ENCODE results near the gene VAPB.
"Not testable (repeated sequence)": the region's sequence is repeated elsewhere in the genome, so short reads cannot be mapped to it uniquely, and the experiment has no call there.

VAPB gene, protein sequence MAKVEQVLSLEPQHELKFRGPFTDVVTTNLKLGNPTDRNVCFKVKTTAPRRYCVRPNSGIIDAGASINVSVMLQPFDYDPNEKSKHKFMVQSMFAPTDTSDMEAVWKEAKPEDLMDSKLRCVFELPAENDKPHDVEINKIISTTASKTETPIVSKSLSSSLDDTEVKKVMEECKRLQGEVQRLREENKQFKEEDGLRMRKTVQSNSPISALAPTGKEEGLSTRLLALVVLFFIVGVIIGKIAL

DNA sequence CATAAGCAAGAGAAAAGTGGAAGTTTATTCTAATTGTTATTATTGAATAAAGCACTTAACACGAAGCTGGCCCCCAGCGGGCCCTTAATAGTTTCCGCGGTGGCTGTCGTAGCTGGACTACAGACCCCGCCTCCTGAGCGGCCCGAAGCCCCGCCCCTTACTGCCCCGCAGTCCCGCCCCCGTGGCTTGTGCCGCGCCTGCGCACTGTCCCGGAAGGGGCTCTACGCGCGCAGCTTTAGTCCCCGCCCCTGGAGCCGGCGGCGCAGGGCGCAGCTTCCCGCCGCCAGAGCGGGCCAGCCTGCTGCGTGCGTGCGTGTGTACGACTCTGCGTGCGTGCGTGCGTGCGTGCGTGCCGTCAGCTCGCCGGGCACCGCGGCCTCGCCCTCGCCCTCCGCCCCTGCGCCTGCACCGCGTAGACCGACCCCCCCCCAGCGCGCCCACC, at the start of gene VAPB:
TSS of gene VAPB (plus strand) at position 348 of the 442 bp plus-strand sequence. CDS start 231 bp downstream, outside the sequence.
- in situ Hi-C loops (cut with MboI; ENCODE audit: low sequenced_read_pairs) = no loop called here

DNA sequence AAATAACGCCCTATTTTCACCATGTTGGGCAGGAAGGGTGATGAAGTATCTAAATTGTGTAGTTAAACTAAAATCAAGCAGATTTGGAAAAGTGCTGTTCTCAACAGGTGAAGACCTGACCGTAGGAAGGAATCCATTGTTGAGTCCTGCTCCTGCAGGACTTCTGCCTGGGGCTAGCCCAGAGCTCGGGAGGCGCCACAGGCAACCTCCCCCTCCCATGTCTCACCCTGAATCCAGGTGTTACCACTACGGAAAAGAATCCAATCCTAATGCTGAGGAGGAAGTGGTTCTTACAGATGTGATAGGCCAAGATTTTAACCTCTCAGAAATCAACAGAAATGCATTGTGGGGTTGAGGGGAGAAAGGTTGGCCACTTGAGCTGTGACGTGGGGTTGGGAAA, 49.3 kb upstream of the VAPB start:
- in situ Hi-C loops (cut with MboI; ENCODE audit: low sequenced_read_pairs) = no loop called here

DNA sequence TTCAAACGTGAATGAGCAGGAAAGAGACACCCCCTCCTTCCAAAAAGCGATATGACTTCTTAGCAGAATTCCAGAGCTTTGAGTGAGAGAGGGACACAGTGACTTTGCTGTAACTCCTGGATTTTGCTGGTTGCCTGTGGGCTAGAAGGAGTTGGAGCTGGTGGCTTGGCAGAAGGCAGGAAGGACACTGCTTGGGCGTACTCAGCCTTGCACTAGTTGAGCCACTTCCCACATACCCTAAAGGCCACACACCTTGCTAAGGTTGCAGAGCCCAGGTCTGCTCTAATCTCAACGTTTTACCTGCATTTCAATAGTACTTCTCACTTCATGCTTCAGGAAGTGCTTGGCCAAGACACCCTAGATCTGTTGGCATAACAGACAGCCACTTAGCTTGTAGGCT, 48.9 kb upstream of the VAPB start:
- in situ Hi-C loops (cut with MboI; ENCODE audit: low sequenced_read_pairs) = no loop called here

DNA sequence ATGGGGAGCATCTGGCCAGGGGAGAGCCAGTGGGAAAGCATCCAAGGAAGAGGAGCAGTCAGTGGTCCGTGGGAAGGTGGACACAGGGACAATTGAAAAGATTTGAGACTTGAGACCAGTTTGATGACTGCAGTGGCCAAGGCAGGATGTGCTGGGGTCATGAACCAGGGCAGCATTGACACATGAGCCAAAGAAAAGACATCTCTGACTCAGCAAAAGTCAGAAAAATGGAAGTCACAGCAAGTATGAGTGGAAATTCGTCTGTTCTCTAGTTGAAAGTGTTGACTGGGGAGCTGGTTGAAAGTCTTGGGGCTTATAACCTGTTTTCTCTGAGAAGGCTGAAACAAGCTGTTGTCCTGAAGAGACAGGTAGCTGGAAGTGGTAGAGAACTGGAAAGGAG, 48.2 kb upstream of the VAPB start:
- in situ Hi-C loops (cut with MboI; ENCODE audit: low sequenced_read_pairs) = no loop called here

DNA sequence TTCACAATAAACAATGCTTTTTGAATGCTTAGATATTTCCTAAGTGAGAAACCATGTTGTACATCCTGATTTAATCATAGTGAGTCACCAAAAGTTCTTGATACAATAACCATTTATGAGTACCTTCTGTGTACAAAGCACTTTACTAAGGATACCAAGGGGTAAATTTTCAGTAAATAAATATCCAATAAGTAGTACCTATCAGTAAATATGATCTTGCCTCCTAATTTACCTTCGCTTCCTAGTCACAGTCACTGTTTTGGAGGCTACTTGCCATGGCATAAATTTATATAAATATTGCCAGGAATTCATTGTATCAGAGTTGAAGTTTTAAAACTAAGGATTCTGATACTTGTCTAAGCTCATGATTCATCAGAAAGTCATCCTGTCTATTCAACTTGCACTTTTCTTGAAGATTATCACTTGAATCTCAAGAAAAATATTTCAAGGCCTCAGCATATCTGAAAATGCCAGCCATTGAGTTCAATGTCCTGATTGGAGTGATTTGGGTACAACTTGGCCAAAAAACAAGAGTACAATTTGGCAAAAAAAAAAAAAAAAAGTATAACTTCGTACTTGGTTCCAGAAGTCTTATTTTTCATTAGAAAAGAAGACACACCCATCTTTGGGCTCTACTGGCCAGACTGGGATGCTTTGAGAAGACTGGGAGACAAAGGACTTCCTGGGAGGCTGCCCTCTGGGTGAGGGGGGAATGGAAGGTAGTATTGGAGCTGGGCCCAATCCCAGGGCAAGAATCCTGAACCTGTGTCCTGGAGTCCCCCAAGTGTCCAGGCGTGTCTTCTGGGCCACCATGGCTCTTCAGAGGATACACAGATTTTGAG, 46.7 kb upstream of the VAPB start:
- in situ Hi-C loops (cut with MboI; ENCODE audit: low sequenced_read_pairs) = no loop called here

DNA sequence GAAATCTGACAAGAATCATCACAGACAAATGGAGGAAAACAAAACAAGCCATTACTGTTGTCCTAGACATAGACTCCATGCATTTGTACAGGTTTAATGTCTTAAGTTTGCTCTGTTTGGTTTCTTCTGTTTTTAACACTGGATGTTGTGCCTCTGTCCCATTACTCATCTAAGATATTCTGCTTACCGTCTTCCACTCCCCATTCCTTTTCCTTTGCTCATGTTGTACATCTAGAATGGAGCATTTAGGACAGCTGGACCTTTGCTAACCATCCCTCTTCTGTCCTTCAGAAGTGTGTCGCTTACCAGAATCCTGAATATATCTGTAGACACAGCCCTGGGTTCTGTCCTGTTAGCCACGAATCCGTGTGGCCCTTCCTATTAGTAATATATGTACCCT, 44.3 kb upstream of the VAPB start:
- in situ Hi-C loops (cut with MboI; ENCODE audit: low sequenced_read_pairs) = no loop called here

DNA sequence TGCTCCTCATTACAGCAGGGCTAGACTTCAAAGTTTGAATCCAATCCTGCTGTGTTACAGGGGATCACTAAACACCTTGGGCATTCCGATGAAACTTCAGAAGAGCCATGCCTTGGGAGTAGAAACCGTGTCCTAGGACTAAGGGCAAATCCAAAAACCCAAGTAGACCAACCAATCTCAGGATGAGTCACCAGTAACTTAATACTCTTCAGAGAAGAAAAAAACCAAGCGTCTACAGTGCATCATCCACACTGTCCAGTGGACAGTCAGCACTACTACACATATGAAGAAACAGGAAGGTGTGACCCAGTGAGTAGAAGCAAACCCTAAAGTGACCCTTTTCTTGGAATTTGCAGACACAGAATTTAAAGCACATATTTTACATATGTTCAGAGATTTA, 39.5 kb upstream of the VAPB start:
- in situ Hi-C loops (cut with MboI; ENCODE audit: low sequenced_read_pairs) = no loop called here

DNA sequence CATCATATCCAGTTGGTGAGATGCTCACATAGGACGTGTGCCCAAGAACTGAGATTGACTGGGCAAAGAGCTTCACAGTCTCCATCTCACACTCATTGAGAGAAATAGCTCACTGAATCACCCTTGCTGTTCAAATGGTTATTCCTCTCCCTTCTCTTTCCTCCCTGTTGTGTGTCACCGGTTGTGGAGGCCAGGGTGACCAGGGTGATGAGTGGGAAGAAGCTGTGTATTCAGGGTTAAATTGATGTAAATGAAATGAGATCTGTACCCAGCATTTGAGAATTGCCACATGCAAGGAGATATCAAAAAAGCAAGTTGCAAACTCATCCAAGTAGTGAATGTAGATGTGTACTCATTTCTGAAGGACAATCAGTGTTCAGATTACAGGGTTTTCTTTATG, 36.6 kb upstream of the VAPB start:
- in situ Hi-C loops (cut with MboI; ENCODE audit: low sequenced_read_pairs) = no loop called here

DNA sequence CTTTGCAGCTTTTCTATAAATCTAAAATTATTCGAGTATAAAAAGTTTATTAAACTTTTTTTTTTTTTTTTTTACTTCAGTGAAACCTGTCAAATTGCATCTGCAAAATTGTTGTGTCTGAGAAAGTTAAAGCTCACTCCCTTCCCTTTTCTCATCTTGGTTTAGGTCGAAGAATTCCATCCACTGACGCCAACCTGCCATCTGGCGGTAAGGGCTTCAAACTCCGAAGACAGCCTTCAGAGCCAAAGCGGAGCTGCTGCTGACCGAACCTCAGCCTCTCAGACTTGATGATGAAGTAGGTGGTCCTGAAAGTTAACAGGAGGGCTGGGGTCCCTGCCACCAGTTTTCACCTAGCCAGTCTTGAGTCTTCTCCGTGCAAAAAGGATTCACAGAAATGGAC, 29.6 kb upstream of the VAPB start:
- in situ Hi-C loops (cut with MboI; ENCODE audit: low sequenced_read_pairs) = no loop called here

DNA sequence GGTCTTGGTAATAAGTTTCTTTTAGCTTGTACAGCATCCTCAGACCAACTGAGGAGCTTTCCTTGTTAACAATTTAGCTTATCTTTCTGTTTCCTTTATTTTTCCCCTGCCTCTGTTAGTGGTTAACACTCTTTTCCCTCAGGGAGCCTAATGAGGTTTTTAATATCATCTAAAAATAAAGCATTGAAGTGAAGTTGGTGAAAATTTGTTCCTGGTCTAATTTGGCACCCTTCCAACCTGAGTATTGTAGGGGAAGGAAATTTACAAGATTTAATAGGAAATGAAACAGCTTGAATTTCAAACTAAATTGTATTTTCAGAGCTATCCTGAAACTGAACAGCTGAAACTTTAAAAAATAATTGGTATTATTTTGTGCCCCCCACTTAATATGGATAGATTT, 28.1 kb upstream of the VAPB start:
- in situ Hi-C loops (cut with MboI; ENCODE audit: low sequenced_read_pairs) = no loop called here

DNA sequence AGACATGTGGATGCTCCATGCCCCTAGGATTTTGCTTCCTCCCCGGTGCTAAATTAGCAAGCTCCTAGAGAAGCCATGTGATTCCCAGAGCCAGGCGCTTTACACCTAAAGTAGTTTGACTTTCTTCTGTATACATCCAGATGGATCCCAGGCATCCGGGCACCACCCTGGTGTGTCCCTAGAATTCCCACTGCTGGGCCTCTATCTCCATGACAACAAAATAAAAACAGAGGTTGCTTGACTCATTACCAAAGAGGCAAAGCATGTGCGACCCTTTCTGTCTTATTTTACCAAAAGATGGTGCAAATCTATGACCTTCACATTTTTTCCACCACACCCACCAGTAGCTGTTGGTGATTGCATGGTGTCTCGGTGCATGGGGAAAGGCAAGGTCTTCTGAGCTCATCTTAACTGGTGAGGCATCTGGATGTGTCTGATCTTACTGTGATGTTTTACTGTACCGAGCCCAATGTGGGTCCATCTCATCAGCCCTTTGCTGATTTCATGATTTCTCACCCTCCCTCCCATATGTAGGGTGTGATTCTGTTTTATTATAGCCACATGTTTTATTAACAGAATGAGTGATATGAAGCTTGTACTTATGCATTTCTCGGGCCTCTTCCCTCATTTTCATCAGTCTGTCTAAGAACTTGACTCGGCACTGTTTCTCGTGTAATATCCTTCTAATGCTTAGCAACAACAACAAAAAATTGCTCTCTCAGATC, 27.4 kb upstream of the VAPB start:
- in situ Hi-C loops (cut with MboI; ENCODE audit: low sequenced_read_pairs) = no loop called here

DNA sequence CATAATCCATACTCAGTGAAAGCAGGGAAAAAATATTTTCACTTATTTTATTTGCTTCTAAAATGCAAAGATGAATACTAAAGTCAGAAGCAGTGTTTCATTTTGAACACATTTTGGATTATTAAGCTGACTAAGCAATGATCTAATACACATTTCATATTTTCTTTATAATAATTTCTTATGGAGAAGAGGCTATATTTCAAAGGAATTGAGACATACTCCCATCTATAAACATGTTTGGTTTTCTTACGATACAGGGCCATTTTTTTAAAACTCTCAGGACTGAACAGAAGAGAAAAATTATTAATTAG, 26.9 kb upstream of the VAPB start:
- in situ Hi-C loops (cut with MboI; ENCODE audit: low sequenced_read_pairs) = no loop called here

DNA sequence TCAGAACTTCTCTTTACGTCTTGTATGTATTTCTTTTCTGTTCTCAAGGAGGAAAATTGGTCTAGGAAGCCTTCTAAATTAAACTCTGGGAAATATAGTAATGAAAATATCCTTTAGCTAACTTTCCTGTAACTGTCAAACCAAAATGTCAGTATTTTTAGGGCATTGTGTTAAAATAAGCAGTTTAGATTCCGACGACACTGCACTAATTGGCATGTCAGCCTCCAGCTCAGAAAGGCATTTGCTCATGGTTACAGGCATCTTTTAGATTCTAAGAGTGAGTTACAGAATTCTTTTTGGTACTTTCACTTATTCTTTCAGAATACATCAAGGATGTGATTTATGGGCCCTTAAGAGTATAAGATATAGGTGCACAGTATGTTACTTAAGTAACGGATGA, 26.1 kb upstream of the VAPB start:
- in situ Hi-C loops (cut with MboI; ENCODE audit: low sequenced_read_pairs) = no loop called here

DNA sequence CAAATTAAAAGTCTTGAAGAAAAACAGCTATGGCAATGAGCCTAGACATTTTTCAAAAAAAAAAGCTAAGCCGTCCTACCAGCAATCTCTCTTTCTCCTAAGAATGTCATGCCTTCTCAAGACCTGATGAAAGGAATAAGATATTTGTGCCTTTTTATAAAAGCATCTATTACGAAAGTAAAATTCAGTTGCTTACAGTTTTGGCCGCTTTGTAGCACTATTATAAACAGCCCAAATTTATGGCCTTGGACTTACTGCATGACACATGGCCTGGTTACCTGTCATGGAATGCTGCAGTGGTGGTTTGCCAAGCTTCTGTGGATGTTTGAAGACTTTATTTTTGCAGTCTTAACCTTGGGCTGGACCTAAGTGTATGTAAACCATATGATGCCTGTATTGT, 22.2 kb upstream of the VAPB start:
- in situ Hi-C loops (cut with MboI; ENCODE audit: low sequenced_read_pairs) = no loop called here

DNA sequence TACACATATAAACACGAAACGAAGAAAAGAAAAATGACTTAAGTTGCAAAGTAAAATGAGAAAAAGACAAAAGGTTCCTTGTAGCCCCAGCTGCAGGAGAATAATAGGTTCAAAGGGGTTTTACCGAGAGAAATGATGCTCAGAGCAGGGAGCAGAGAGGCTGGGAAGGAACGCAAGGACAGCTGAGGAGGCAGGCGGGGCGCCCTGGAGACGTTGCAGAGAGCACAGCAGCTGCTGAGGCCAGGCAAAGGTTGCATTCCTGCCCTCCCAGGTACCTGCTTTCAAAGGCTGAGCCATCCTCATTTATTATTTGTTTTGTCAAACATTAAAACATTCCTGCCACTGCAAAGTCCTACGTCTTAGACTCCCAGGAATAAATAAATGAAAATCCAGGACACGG, 16.2 kb upstream of the VAPB start:
- in situ Hi-C loops (cut with MboI; ENCODE audit: low sequenced_read_pairs) = no loop called here

DNA sequence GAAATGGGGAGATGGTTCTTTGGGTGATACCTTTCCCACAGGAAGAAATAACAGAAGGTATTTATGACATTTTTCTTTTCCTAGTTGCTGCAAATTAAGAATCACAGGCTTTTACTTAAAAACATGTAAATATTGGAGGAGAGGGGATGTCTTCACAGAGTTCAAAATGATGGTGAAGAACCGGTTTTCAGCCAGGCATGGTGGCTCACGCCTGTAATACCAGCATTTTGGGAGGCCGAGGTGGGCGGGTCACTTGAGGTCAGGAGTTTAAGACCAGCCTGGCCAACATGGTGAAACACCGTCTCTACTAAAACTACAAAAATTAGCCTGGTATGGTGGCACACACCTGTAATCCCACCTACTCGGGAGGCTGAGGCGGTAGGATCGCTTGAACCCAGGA, 15.7 kb upstream of the VAPB start:
- in situ Hi-C loops (cut with MboI; ENCODE audit: low sequenced_read_pairs) = not testable (repeated sequence)

DNA sequence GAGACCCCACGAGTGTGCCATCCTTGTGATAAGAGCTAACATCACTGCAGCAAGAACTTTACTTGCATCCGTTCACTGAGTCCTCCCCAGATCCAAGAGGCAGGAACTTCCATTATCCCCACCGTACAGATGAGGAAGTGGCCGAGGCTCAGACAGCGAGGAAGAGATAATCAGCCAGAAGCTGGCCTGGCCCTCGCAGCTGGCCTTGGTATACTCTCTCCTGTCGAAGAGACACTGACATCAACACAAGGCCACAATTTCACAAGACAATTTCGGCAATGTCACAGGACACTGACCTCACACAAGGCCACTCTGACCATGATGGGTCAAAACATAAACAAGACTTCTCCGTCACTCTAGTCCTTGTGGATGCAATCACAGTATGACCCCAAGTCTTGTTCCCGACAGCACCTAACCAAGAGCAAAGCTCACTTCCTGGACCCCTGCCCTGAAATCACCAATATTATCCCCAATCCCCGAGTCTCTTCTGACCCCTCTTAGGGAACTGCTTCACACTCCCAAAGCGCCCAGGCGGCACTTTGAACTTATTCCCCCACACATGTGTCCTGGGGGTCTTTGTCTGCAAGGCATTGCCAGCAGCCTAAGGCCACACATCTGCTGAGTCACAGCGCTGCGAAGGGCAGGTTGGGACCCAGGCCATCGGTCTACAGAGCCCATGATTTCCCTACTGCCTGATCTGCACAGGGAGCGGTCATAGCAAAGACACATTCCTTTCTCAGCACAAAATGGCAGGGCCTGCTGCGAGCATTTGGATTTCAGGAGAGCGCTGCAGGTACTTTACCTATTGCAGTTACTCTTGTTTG, 14.8 kb upstream of the VAPB start:
- in situ Hi-C loops (cut with MboI; ENCODE audit: low sequenced_read_pairs) = no loop called here

DNA sequence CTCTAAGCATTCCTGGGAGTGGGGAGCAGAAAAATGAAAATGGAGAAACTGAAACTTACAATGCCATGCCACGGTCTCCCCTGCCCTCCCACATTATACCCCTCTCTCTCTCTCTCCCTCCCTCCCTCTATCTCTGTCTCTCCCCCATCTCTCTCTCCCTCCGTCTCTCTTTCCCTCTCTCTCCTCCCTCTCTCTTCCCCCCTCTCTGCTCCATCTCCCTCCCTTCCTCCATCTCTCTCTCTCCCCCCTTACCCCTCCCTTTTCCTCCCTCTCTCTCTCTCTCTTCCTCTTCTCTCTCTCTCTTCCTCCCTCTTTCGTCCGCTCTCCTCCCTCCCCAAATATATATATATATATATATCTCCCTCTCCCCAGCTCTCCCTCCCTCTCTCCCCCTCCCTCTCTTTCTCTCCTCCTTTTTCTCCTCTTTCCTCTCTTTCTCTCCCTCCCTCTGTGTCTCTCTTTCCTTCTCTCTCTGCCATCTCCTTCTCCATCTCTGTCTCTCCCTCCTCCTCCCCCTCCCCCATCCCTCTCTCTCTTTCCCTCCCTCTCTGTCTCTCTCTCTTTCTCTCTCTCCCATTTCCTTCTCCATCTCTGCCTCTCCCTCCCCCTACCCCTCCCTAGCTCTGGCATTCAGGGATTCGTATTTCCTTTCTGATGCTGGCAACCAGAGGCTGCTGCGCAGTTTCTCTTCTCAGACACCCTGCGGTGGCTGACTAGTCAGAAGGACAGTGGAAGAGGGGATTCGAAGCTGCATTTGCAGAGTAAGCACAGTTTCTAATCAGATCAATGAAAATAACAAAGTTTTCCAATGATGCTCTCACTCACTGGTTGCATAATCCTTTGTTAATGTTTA, 13.9 kb upstream of the VAPB start:
- in situ Hi-C loops (cut with MboI; ENCODE audit: low sequenced_read_pairs) = no loop called here

DNA sequence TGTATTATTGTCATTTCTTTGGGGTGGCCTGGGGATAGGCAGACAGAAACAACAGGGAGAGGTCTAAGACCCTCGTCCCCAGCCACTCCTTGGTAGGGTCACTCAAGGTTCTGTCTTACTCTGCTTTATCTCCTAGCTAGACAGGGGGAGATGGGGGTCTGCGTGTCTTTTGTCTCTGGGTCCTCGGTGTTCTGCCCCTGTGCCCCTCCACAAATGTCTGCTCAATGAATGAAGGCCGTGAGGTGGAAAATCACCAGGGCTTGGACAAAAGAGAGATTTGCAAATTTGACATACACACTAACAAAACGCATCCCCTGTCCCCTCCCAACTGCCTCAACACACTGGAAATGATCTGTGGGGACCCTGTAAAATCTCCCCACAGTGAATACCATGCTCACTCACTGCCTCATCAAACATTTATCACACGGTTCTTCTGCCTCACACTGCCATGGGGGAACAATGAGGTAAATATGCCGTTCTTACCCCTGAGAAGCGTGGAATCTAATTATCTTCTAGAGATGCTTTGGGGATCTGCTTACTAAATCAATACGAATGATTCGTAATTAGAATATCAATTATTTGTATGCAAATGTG, 13.2 kb upstream of the VAPB start:
- in situ Hi-C loops (cut with MboI; ENCODE audit: low sequenced_read_pairs) = no loop called here

DNA sequence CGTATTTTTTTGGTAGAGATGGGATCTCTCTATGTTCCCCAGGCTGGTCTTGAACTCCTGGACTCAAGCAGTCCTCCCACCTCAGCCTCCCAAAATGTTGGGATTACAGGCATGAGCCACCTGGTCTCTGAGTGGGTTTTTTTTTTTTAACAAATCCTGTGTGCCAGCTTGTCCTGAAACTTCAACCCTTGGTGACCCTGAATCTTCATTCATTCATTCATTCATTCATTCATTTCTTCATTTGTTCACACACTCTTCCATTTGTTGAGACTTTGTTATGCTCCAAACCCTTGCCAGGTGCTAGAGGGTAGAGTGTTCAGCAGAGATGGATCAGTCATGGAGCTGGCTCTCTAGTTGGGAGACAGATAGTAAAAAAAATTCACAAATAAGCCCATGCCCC, 12.0 kb upstream of the VAPB start:
- in situ Hi-C loops (cut with MboI; ENCODE audit: low sequenced_read_pairs) = no loop called here
